ENCODE results near the gene MROH8. TPM values are rescaled to one million over a fixed set of nuclear protein-coding genes. Genes with fewer than 3 reads are reported as not detected.

Gene MROH8
- polyA plus RNA-seq, 1 of the 3 experiments (the other 2 are of a cell fraction), result 3.5 TPM

DNA sequence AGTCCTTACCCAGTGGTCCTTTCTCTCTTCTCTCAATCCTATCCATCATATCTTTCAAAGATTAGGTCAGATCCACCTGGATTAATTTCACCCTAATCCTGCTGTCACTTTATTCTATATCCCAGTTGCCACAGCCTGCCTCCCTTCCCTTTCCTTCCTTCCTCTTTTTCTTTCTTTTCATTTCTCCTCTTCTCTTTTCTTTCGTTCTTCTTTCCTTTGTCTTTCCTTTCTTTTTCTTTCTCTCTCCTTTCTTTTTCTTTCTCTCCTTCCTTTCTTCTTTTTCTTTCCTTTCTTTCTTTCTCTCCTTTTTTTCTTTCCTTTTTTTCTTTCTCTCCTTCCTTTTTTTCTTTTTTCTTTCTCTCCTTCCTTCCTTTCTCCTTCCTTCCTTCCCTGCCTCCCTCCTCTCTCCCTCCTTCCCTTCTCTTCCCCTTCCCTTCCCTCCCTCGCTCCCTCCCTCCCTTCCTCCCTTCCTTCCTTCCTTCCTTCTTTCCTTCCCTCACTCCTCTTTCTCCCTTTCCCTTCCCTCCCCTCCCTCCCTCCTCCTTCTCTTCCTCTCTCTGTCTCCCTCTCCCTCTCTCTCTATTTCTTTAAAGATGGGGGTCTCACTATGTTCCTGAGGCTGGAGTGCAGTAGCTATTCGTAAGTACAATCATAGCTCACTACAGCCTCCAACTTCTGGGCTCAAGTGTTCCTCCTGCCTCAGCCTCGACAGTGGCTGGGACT is 15.4 kb downstream of the MROH8 start:
- no peak for DNase-seq
- Histone ChIP-seq H3K4me1 (ENCODE audit: control insufficient read depth in 1 of 2, insufficient read depth in 2 of 2, low read depth in 1 of 2, low read length in 1 of 2) (no peaks in the 10 kb centered on the region), H3F3A (replicated peaks; ENCODE audit: insufficient read depth) (no peaks in the 10 kb centered on the region), H3K27ac (ENCODE audit: low read depth in 2 of 2, low read length in 1 of 2) (no peak overlapping the region), H3K4me3 (ENCODE audit: low read depth in 2 of 2, low read length in 1 of 2) (no peak overlapping the region), H3K9ac (no peak overlapping the region), H3K79me2 (ENCODE audit: insufficient read depth) (no peaks in the 10 kb centered on the region), H3K4me2 (no peak overlapping the region), H2AFZ (ENCODE audit: low read depth) (no peak overlapping the region), H4K20me1 (ENCODE audit: insufficient read depth) (no peaks in the 10 kb centered on the region), H3K9me3 (no peaks in the 10 kb centered on the region), H3K27me3 (ENCODE audit: insufficient read depth) (no peaks in the 10 kb centered on the region), H3K36me3 (replicated peaks in 1 of 2; ENCODE audit: control insufficient read depth in 1 of 2, insufficient read depth in 2 of 2, low read length in 1 of 2) (no peaks in the 10 kb centered on the region), H3K9me2 (no peaks in the 10 kb centered on the region)
- ChIA-PET POLR2A (interaction anchor here (1.0 kb wide), 1 partner anchor 15 kb away, joined by 3 read pairs; no protein-coding TSS in a partner anchor), CTCF (no interaction called here)
- WGBS (ENCODE audit: low lambda C conversion rate), result 69% methylated on average over 4 of the region's 4 CpGs
- no peak for TF ChIP-seq JUND (IDR thresholded peaks at IDR 0.05)
- TF ChIP-seq RFX5 (IDR thresholded peaks at IDR 0.05; ENCODE audit: low read length), result no peak
- TF ChIP-seq, protein P1, sequence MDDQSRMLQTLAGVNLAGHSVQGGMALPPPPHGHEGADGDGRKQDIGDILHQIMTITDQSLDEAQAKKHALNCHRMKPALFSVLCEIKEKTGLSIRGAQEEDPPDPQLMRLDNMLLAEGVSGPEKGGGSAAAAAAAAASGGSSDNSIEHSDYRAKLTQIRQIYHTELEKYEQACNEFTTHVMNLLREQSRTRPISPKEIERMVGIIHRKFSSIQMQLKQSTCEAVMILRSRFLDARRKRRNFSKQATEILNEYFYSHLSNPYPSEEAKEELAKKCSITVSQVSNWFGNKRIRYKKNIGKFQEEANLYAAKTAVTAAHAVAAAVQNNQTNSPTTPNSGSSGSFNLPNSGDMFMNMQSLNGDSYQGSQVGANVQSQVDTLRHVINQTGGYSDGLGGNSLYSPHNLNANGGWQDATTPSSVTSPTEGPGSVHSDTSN (IDR thresholded peaks at IDR 0.05), result no peak
- TF ChIP-seq, protein P2, sequence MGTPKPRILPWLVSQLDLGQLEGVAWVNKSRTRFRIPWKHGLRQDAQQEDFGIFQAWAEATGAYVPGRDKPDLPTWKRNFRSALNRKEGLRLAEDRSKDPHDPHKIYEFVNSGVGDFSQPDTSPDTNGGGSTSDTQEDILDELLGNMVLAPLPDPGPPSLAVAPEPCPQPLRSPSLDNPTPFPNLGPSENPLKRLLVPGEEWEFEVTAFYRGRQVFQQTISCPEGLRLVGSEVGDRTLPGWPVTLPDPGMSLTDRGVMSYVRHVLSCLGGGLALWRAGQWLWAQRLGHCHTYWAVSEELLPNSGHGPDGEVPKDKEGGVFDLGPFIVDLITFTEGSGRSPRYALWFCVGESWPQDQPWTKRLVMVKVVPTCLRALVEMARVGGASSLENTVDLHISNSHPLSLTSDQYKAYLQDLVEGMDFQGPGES (IDR thresholded peaks at IDR 0.05; ENCODE audit: low read depth, low read length), result no peak
- no peak for TF ChIP-seq SMC3 (IDR thresholded peaks at IDR 0.05; ENCODE audit: low read depth, low read length)
- no peak for TF ChIP-seq NFIC (IDR thresholded peaks at IDR 0.05; ENCODE audit: borderline replicate concordance)
- TF ChIP-seq RCOR1 (IDR thresholded peaks at IDR 0.05; ENCODE audit: low read length), result no peak
- TF ChIP-seq, protein P3, sequence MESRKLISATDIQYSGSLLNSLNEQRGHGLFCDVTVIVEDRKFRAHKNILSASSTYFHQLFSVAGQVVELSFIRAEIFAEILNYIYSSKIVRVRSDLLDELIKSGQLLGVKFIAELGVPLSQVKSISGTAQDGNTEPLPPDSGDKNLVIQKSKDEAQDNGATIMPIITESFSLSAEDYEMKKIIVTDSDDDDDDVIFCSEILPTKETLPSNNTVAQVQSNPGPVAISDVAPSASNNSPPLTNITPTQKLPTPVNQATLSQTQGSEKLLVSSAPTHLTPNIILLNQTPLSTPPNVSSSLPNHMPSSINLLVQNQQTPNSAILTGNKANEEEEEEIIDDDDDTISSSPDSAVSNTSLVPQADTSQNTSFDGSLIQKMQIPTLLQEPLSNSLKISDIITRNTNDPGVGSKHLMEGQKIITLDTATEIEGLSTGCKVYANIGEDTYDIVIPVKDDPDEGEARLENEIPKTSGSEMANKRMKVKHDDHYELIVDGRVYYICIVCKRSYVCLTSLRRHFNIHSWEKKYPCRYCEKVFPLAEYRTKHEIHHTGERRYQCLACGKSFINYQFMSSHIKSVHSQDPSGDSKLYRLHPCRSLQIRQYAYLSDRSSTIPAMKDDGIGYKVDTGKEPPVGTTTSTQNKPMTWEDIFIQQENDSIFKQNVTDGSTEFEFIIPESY (IDR thresholded peaks at IDR 0.05; ENCODE audit: borderline replicate concordance, low read depth), result no peak

DNA sequence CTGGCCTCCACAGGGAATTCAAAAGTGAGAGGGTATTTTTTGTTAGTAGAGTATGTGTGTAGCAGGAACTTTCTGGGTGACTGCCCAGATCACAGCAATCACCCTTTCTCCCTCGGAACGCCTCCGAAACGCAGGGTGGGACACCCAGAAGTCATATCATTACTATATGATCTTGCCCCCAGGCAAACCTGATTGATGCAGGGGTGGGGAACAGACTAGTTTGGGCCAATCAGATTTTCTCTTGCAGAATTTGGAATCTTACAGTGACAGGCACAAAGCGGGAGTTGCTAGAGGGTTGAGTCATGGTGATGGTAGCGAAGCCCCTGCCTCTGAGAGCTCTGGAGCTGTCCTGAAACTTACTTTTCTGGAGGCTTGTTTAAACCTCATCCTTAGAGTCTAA is 16.7 kb downstream of the MROH8 start:
- Histone ChIP-seq H3K36me3 (replicated peaks in 1 of 2; ENCODE audit: control insufficient read depth in 1 of 2, insufficient read depth in 2 of 2, low read length in 1 of 2) (no peaks in the 10 kb centered on the region), H3K4me3 (ENCODE audit: low read depth in 2 of 2, low read length in 1 of 2) (no peak overlapping the region), H3K9me2 (no peaks in the 10 kb centered on the region), H3K27ac (ENCODE audit: low read depth in 2 of 2, low read length in 1 of 2) (no peak overlapping the region), H3K4me1 (ENCODE audit: control insufficient read depth in 1 of 2, insufficient read depth in 2 of 2, low read depth in 1 of 2, low read length in 1 of 2) (no peaks in the 10 kb centered on the region), H3K4me2 (no peak overlapping the region), H2AFZ (ENCODE audit: low read depth) (no peak overlapping the region), H3K79me2 (ENCODE audit: insufficient read depth) (no peaks in the 10 kb centered on the region), H3K27me3 (ENCODE audit: insufficient read depth) (no peaks in the 10 kb centered on the region), H3K9ac (no peak overlapping the region), H3K9me3 (no peaks in the 10 kb centered on the region), H3F3A (replicated peaks; ENCODE audit: insufficient read depth) (no peaks in the 10 kb centered on the region), H4K20me1 (ENCODE audit: insufficient read depth) (no peaks in the 10 kb centered on the region)
- no peak for DNase-seq
- 38% methylated on average over 6 of the region's 6 CpGs for WGBS (ENCODE audit: low lambda C conversion rate)
- ChIA-PET POLR2A (no interaction called here), CTCF (interaction anchor here (0.6 kb wide), 1 partner anchor 13 kb away, joined by 3 read pairs; no protein-coding TSS in a partner anchor)
- no peak for TF ChIP-seq TEAD4 (IDR thresholded peaks at IDR 0.05; ENCODE audit: borderline replicate concordance, insufficient read depth)
- no peak for TF ChIP-seq NRF1 (IDR thresholded peaks at IDR 0.05; ENCODE audit: low read depth, low read length)
- TF ChIP-seq TCF12 (IDR thresholded peaks at IDR 0.05), result no peak
- TF ChIP-seq, protein P4, sequence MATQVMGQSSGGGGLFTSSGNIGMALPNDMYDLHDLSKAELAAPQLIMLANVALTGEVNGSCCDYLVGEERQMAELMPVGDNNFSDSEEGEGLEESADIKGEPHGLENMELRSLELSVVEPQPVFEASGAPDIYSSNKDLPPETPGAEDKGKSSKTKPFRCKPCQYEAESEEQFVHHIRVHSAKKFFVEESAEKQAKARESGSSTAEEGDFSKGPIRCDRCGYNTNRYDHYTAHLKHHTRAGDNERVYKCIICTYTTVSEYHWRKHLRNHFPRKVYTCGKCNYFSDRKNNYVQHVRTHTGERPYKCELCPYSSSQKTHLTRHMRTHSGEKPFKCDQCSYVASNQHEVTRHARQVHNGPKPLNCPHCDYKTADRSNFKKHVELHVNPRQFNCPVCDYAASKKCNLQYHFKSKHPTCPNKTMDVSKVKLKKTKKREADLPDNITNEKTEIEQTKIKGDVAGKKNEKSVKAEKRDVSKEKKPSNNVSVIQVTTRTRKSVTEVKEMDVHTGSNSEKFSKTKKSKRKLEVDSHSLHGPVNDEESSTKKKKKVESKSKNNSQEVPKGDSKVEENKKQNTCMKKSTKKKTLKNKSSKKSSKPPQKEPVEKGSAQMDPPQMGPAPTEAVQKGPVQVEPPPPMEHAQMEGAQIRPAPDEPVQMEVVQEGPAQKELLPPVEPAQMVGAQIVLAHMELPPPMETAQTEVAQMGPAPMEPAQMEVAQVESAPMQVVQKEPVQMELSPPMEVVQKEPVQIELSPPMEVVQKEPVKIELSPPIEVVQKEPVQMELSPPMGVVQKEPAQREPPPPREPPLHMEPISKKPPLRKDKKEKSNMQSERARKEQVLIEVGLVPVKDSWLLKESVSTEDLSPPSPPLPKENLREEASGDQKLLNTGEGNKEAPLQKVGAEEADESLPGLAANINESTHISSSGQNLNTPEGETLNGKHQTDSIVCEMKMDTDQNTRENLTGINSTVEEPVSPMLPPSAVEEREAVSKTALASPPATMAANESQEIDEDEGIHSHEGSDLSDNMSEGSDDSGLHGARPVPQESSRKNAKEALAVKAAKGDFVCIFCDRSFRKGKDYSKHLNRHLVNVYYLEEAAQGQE (IDR thresholded peaks at IDR 0.05; ENCODE audit: low read depth, low read length), result no peak
- TF ChIP-seq MXI1 (IDR thresholded peaks at IDR 0.05; ENCODE audit: low read depth, low read length), result no peak
- TF ChIP-seq GATA2 (CRISPR knock-in tag; IDR thresholded peaks at IDR 0.05), result no peak
- no peak for TF ChIP-seq TAF1 (IDR thresholded peaks at IDR 0.05; ENCODE audit: borderline replicate concordance, low read depth, low read length)
- TF ChIP-seq, protein P5, sequence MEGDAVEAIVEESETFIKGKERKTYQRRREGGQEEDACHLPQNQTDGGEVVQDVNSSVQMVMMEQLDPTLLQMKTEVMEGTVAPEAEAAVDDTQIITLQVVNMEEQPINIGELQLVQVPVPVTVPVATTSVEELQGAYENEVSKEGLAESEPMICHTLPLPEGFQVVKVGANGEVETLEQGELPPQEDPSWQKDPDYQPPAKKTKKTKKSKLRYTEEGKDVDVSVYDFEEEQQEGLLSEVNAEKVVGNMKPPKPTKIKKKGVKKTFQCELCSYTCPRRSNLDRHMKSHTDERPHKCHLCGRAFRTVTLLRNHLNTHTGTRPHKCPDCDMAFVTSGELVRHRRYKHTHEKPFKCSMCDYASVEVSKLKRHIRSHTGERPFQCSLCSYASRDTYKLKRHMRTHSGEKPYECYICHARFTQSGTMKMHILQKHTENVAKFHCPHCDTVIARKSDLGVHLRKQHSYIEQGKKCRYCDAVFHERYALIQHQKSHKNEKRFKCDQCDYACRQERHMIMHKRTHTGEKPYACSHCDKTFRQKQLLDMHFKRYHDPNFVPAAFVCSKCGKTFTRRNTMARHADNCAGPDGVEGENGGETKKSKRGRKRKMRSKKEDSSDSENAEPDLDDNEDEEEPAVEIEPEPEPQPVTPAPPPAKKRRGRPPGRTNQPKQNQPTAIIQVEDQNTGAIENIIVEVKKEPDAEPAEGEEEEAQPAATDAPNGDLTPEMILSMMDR (IDR thresholded peaks at IDR 0.05), result no peak
- TF ChIP-seq RCOR1 (IDR thresholded peaks at IDR 0.05; ENCODE audit: low read length), result no peak
- no peak for TF ChIP-seq FOSL2 (IDR thresholded peaks at IDR 0.05; ENCODE audit: borderline replicate concordance, low read depth)
- TF ChIP-seq MEF2A (IDR thresholded peaks at IDR 0.05; ENCODE audit: borderline replicate concordance, low read depth), result no peak
